GM18858 (cell line): ENCODE data around the gene ASPSCR1.
"Not testable (repeated sequence)": the region's sequence is repeated elsewhere in the genome, so short reads cannot be mapped to it uniquely, and the experiment has no call there.

Source experiments
- ATAC-seq: cut with Tn5 transposase; IDR thresholded peaks from one replicate; pipeline ENCODE4 v1.9.1; 2021; ENCODE audit not compliant: unreplicated experiment

Gene ASPSCR1

GRCh38 chr17:82037092-82037888 is 59.9 kb downstream of the ASPSCR1 start, which contains the start of gene DCXR:
Gene DCXR, minus strand, starts transcription at chr17:82037697. Its CDS starts 15 bp downstream, at chr17:82037682.
- ATAC-seq: peak; percentile 67

GRCh38 chr17:82037889-82038195 is 60.4 kb downstream of the ASPSCR1 start:
- no peak for ATAC-seq

GRCh38 chr17:82038796-82039409 is 61.5 kb downstream of the ASPSCR1 start:
- ATAC-seq: not testable (repeated sequence)

GRCh38 chr17:82039695-82040299 is 62.4 kb downstream of the ASPSCR1 start:
- ATAC-seq: no peak

- ATAC-seq: no peak
Measured at GRCh38 chr17:82041144-82041814, 63.9 kb downstream of the ASPSCR1 start.

GRCh38 chr17:82042649-82043048 is 65.2 kb downstream of the ASPSCR1 start:
- no peak for ATAC-seq

GRCh38 chr17:82043507-82043906 is 66.1 kb downstream of the ASPSCR1 start:
- ATAC-seq: no peak

GRCh38 chr17:82045936-82046484 is 68.6 kb downstream of the ASPSCR1 start:
- no peak for ATAC-seq

- no peak for ATAC-seq
Measured at GRCh38 chr17:82046903-82047302, 69.5 kb downstream of the ASPSCR1 start.

GRCh38 chr17:82047379-82047778 is 70.0 kb downstream of the ASPSCR1 start:
- no peak for ATAC-seq

GRCh38 chr17:82047914-82048570 is 70.6 kb downstream of the ASPSCR1 start:
- no peak for ATAC-seq

- no peak for ATAC-seq
Measured at GRCh38 chr17:82048571-82048971, 71.1 kb downstream of the ASPSCR1 start.

- no peak for ATAC-seq
Measured at GRCh38 chr17:82049106-82049505, 71.7 kb downstream of the ASPSCR1 start.

GRCh38 chr17:82049521-82049971 is 72.1 kb downstream of the ASPSCR1 start:
- no peak for ATAC-seq

- ATAC-seq: no peak
Measured at GRCh38 chr17:82050152-82050760, 72.8 kb downstream of the ASPSCR1 start.

- no peak for ATAC-seq
Measured at GRCh38 chr17:82050761-82051641, 73.6 kb downstream of the ASPSCR1 start.

- ATAC-seq: no peak
Measured at GRCh38 chr17:82051776-82052637, 74.6 kb downstream of the ASPSCR1 start, which contains the start of the genes GPS1 and RFNG. Gene GPS1, plus strand, starts transcription at chr17:82051898. Its CDS starts 34 bp downstream, at chr17:82051932. Gene RFNG, minus strand, starts transcription at chr17:82051811. Its CDS starts 45 bp downstream, at chr17:82051766.

- no peak for ATAC-seq
Measured at GRCh38 chr17:82052638-82053059, 75.2 kb downstream of the ASPSCR1 start.
